H9 (cell line): Measurements from ENCODE around the gene SLC2A11. TPM values are rescaled to one million over a fixed set of nuclear protein-coding genes. Genes with fewer than 3 reads are reported as not detected.

Source experiments
- DNase-seq: peaks from one replicate; pipeline ENCODE4 v3.0.0-alpha.2; 2017
- H2AFZ ChIP-seq: one replicate; pipeline ENCODE4 v1.6.1; 2013; ENCODE audit warnings: mild to moderate bottlenecking, low read length, control low read depth, moderate library complexity
- H2AK5ac ChIP-seq: 2 replicates; pipeline ENCODE4 v1.6.1; 2013; ENCODE audit warnings: low read length, control low read depth, mixed read lengths; ENCODE audit not compliant: insufficient read length
- H2BK120ac ChIP-seq: one replicate; pipeline ENCODE4 v1.6.1; 2013; ENCODE audit warnings: low read depth, mild to moderate bottlenecking, low read length, control low read depth, inconsistent platforms; ENCODE audit not compliant: poor library complexity, severe bottlenecking
- H2BK12ac ChIP-seq: 2 replicates; pipeline ENCODE4 v1.6.1; 2013; ENCODE audit warnings: low read length, control low read depth, mixed read lengths, low read depth; ENCODE audit not compliant: insufficient read length
- H2BK15ac ChIP-seq: 2 replicates; pipeline ENCODE4 v1.6.1; 2013; ENCODE audit warnings: low read depth, low read length, control low read depth
- H2BK20ac ChIP-seq: one replicate; pipeline ENCODE4 v1.6.1; 2013; ENCODE audit warnings: low read depth, mild to moderate bottlenecking, low read length, control low read depth, inconsistent platforms; ENCODE audit not compliant: poor library complexity, severe bottlenecking
- H2BK5ac ChIP-seq: 2 replicates; pipeline ENCODE4 v1.6.1; 2013; ENCODE audit warnings: low read length, control low read depth, mixed read lengths; ENCODE audit not compliant: insufficient read length
- H3K14ac ChIP-seq: 2 replicates; pipeline ENCODE4 v1.6.1; 2013; ENCODE audit warnings: low read length, control low read depth; ENCODE audit not compliant: insufficient read depth
- H3K18ac ChIP-seq: 2 replicates; pipeline ENCODE4 v1.6.1; 2013; ENCODE audit warnings: low read depth, mild to moderate bottlenecking, mixed read lengths, low read length, control low read depth; ENCODE audit not compliant: insufficient read length
- H3K23ac ChIP-seq: 2 replicates; pipeline ENCODE4 v1.6.1; 2013; ENCODE audit warnings: low read length, control low read depth, mixed read lengths, low read depth; ENCODE audit not compliant: insufficient read length
- H3K23me2 ChIP-seq: 2 replicates; pipeline ENCODE4 v1.6.1; 2013; ENCODE audit warnings: low read depth, mild to moderate bottlenecking, mixed read lengths, low read length, control low read depth; ENCODE audit not compliant: insufficient read length, poor library complexity, severe bottlenecking
- H3K27ac ChIP-seq: 2 replicates; pipeline ENCODE4 v1.5.1; 2013; ENCODE audit warnings: low read length, control low read depth, mixed read lengths, low read depth; ENCODE audit not compliant: insufficient read length
- H3K27me3 ChIP-seq: 2 replicates; pipeline ENCODE4 v1.6.1; 2013; ENCODE audit warnings: low read length, control low read depth, inconsistent platforms; ENCODE audit not compliant: insufficient read depth
- H3K4ac ChIP-seq: 2 replicates; pipeline ENCODE4 v1.6.1; 2013; ENCODE audit warnings: low read depth, mild to moderate bottlenecking, control low read depth, inconsistent platforms, low read length, moderate library complexity
- H3K4me1 ChIP-seq: 2 replicates; pipeline ENCODE4 v1.6.1; 2013; ENCODE audit warnings: low read length, control low read depth, inconsistent platforms; ENCODE audit not compliant: insufficient read depth
- H3K4me2 ChIP-seq: 2 replicates; pipeline ENCODE4 v1.6.1; 2013; ENCODE audit warnings: low read length, control low read depth, mixed read lengths; ENCODE audit not compliant: insufficient read length, insufficient read depth
- H3K56ac ChIP-seq: 2 replicates; pipeline ENCODE4 v1.6.1; 2013; ENCODE audit warnings: low read depth, mild to moderate bottlenecking, mixed read lengths, low read length, control low read depth; ENCODE audit not compliant: insufficient read length
- H3K79me1 ChIP-seq: 2 replicates; pipeline ENCODE4 v1.6.1; 2013; ENCODE audit warnings: low read depth, mild to moderate bottlenecking, moderate library complexity, low read length, control low read depth, inconsistent platforms; ENCODE audit not compliant: insufficient read depth, poor library complexity, severe bottlenecking
- H3K79me2 ChIP-seq: 2 replicates; pipeline ENCODE4 v1.6.1; 2013; ENCODE audit warnings: low read length, control low read depth, inconsistent platforms; ENCODE audit not compliant: insufficient read depth
- H3K9ac ChIP-seq: 2 replicates; pipeline ENCODE4 v1.6.1; 2013; ENCODE audit warnings: low read length, control low read depth, mixed read lengths; ENCODE audit not compliant: insufficient read length; ENCODE audit errors: extremely low read depth
- H3K9me3 ChIP-seq: one replicate; pipeline ENCODE4 v1.6.1; 2013; ENCODE audit warnings: low read depth, low read length, inconsistent platforms; ENCODE audit not compliant: control insufficient read depth
- H3T11ph ChIP-seq: one replicate; pipeline ENCODE4 v1.6.1; 2013; ENCODE audit warnings: mild to moderate bottlenecking, low read length, control low read depth, inconsistent platforms
- H4K20me1 ChIP-seq: one replicate; pipeline ENCODE4 v1.6.1; 2013; ENCODE audit not compliant: control insufficient read depth, insufficient read length, insufficient read depth
- H4K5ac ChIP-seq: 2 replicates; pipeline ENCODE4 v1.6.1; 2013; ENCODE audit warnings: low read depth, mild to moderate bottlenecking, mixed read lengths, low read length, control low read depth; ENCODE audit not compliant: insufficient read length
- H4K8ac ChIP-seq: replicated peaks from 2 replicates; pipeline ENCODE4 v1.6.1; 2013; ENCODE audit warnings: low read length, control low read depth, mixed read lengths, low read depth; ENCODE audit not compliant: insufficient read length
- H4K91ac ChIP-seq: 2 replicates; pipeline ENCODE4 v1.6.1; 2013; ENCODE audit warnings: low read depth, mild to moderate bottlenecking, moderate library complexity, mixed read lengths, low read length, control low read depth; ENCODE audit not compliant: insufficient read length
- H3K27ac Mint-ChIP-seq, 3 experiments: 2 replicates in 2 of 3; 3 replicates in 1 of 3; pipeline ENCODE4 v1.8.0; 2020 to 2021; ENCODE audit warnings: mixed read lengths in 3 of 3, mild to moderate bottlenecking in 1 of 3, moderate library complexity in 1 of 3
- H3K27me3 Mint-ChIP-seq: 2 replicates; pipeline ENCODE4 v1.8.0; 2021; ENCODE audit warnings: low read depth, mild to moderate bottlenecking, moderate library complexity, mixed read lengths
- H3K36me3 Mint-ChIP-seq, 3 experiments: 2 replicates in 2 of 3; 3 replicates in 1 of 3; pipeline ENCODE4 v1.8.0; 2020 to 2021; ENCODE audit warnings: low read depth in 3 of 3, mixed read lengths in 3 of 3; ENCODE audit not compliant: insufficient read depth in 1 of 3
- H3K4me1 Mint-ChIP-seq, 2 experiments: 2 replicates each; pipeline ENCODE4 v1.8.0; 2020; ENCODE audit warnings: mixed read lengths in 2 of 2
- H3K4me3 Mint-ChIP-seq, 2 experiments: 2 replicates in 1 of 2; 3 replicates in 1 of 2; pipeline ENCODE4 v1.8.0; 2020 to 2021; ENCODE audit warnings: mild to moderate bottlenecking in 2 of 2, mixed read lengths in 2 of 2, moderate library complexity in 1 of 2
- H3K9me3 Mint-ChIP-seq, 2 experiments: 2 replicates in 1 of 2; 3 replicates in 1 of 2; pipeline ENCODE4 v1.8.0; 2020; ENCODE audit warnings: mild to moderate bottlenecking in 2 of 2, mixed read lengths in 2 of 2, moderate library complexity in 1 of 2
- CTCF ChIP-seq: fragments of 200-600 bp; sonication (generic); conservative IDR thresholded peaks from 3 replicates; pipeline ENCODE4 v1.8.0; 2021; ENCODE audit warnings: antibody characterized with exemption, mild to moderate bottlenecking
- WGBS: extraction: QIAGEN DNeasy Blood & Tissue Kit; methylation state at CpG from one replicate; pipeline ENCODE4 v1.1.7; 2013; ENCODE audit warnings: missing lambda C conversion rate, low lambda C conversion rate, mixed read lengths; ENCODE audit not compliant: insufficient read length; ENCODE audit errors: extremely low coverage; 5-methylcytosine and 5-hydroxymethylcytosine counted together
- total RNA-seq: library from RNA; stranded (reverse); gene quantifications from 2 replicates; pipeline ENCODE4 v1.2.1, GENCODE V29; 2021

SLC2A11 gene
- total RNA-seq, 1 experiment from 2014 or later: 15.0 TPM

DNA sequence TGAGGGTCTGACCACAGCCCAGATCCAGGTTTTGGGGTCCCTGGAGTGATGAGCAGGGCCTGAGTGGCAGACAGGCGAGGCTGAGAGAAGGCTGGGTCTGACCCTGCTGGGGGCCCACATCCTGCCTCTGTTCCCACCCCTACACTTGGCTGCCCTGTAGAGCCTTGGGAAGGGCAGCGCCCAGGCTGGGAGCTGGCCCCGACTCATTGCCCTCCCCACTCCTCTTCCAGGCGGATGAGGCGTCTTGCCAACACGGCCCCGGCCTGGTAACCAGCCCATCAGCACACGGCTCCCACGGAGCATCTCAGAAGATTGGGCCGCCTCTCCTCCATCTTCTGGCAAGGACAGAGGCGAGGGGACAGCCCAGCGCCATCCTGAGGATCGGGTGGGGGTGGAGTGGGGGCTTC is 23.8 kb upstream of the SLC2A11 start:
- H2AK5ac ChIP-seq: no peak overlapping the region
- H4K20me1 ChIP-seq: no peaks in the 10 kb centered on the region
- no peak overlapping the region for H3K23ac ChIP-seq
- H2BK12ac ChIP-seq: no peak overlapping the region
- no peak overlapping the region for H3K4me2 ChIP-seq
- Mint-ChIP-seq H3K27ac (no peak overlapping the region), H3K36me3 (peaks cover 19 to 37% (median 35%) of the 10 kb centered on the region in 3 experiments), H3K4me1 (peaks cover 11 to 14% of the 10 kb centered on the region in 2 experiments), H3K4me3 (no peak overlapping the region), H3K9me3 (peaks cover 0 to 3% of the 10 kb centered on the region in 2 experiments; a peak in 1 of 5 replicates), H3K27me3 (no peaks in the 10 kb centered on the region)
- H4K91ac ChIP-seq: no peak overlapping the region
- H3K9ac ChIP-seq: no peak overlapping the region
- no peak overlapping the region for H2BK15ac ChIP-seq
- H3T11ph ChIP-seq: no peak overlapping the region
- no peak overlapping the region for H3K18ac ChIP-seq
- H2AFZ ChIP-seq: no peak overlapping the region
- no peak overlapping the region for H3K56ac ChIP-seq
- no peak overlapping the region for H2BK5ac ChIP-seq
- H3K9me3 ChIP-seq: no peaks in the 10 kb centered on the region
- no peaks in the 10 kb centered on the region for H3K27me3 ChIP-seq
- no peak overlapping the region for H3K14ac ChIP-seq
- DNase-seq: no peak
- H2BK20ac ChIP-seq: no peak overlapping the region
- no peak overlapping the region for H3K27ac ChIP-seq
- no peak overlapping the region for H4K8ac ChIP-seq
- no CpG with 5 or more reads among the region's 13 CpGs for WGBS
- H3K4ac ChIP-seq: no peak overlapping the region
- no peak for TF ChIP-seq CTCF
- no peaks in the 10 kb centered on the region for H3K79me1 ChIP-seq
- no peak overlapping the region for H4K5ac ChIP-seq
- H3K4me1 ChIP-seq: no peaks in the 10 kb centered on the region; the same call in 1 of the 2 replicates
- no peaks in the 10 kb centered on the region for H3K79me2 ChIP-seq
- H3K23me2 ChIP-seq: peaks cover 6% of the 10 kb centered on the region
- H2BK120ac ChIP-seq: no peak overlapping the region
